Upper lobe of left lung (tissue), 6 donors: ENCODE results near the gene RGS17. TPM values are rescaled to one million over a fixed set of nuclear protein-coding genes. Genes with fewer than 3 reads are reported as not detected.

Experiments
- ATAC-seq, 2 donors: fragments of 200-7000 bp; cut with Tn5 transposase; one replicate each; pipeline ENCODE4 v1.9.1; 2022; ENCODE audit warnings: mild to moderate bottlenecking in 2 of 2, moderate library complexity in 2 of 2; ENCODE audit not compliant: low FRiP score in 2 of 2
- DNase-seq, 2 donors: peaks; one replicate each; pipeline ENCODE4 v3.0.0-alpha.2; 2019 to 2020
- H3K27ac ChIP-seq, 4 donors: fragments of 200-600 bp; sonication (generic); one replicate each; pipeline ENCODE4 v1.5.1; 2016 to 2019
- H3K27me3 ChIP-seq, 4 donors: fragments of 200-600 bp; sonication (generic); one replicate each; pipeline ENCODE4 v1.5.1; 2017 to 2019
- H3K36me3 ChIP-seq, 4 donors: fragments of 200-600 bp; sonication (generic); one replicate each; pipeline ENCODE4 v1.5.1; 2016 to 2019
- H3K4me1 ChIP-seq, 4 donors: fragments of 200-600 bp; sonication (generic); one replicate each; pipeline ENCODE4 v1.5.1; 2018 to 2019
- H3K4me3 ChIP-seq, 4 donors: fragments of 200-600 bp; sonication (generic); one replicate each; pipeline ENCODE4 v1.5.1; 2017 to 2019; ENCODE audit warnings: mild to moderate bottlenecking in 2 of 4, moderate library complexity in 1 of 4
- H3K9me3 ChIP-seq, 4 donors: fragments of 200-600 bp; sonication (generic); one replicate each; pipeline ENCODE4 v1.5.1; 2018 to 2019
- EP300 ChIP-seq, 4 donors: sonication (generic); formaldehyde crosslinking; IDR thresholded peaks; one replicate each; pipeline ENCODE4 v1.5.1; 2017; ENCODE audit warnings: antibody characterized with exemption in 4 of 4, control low read depth in 2 of 4
- POLR2A ChIP-seq, 4 donors: fragments of 450-650 bp; IDR thresholded peaks; one replicate each; pipeline ENCODE4 v1.5.1; 2016 to 2017; ENCODE audit warnings: antibody characterized with exemption in 4 of 4, mild to moderate bottlenecking in 2 of 4
- POLR2AphosphoS5 ChIP-seq, 2 donors: sonication (generic); formaldehyde crosslinking; IDR thresholded peaks; one replicate each; pipeline ENCODE4 v1.5.1; 2017; ENCODE audit warnings: antibody characterized with exemption in 2 of 2
- WGBS, 2 donors: methylation state at CpG; one replicate each; pipeline ENCODE4 v1.1.5; 2017 to 2018; 5-methylcytosine and 5-hydroxymethylcytosine counted together
- total RNA-seq, 6 donors: library from RNA; depleted of rRNA in 4 of 6; stranded (reverse); fragments of >200 nt in 4 of 6; gene quantifications; one replicate each; pipeline versions ENCODE4 v1.1.0 to v1.2.1, GENCODE V29; 2016 to 2021
- TF ChIP-seq, protein P1 (sequence below), 6 experiments: fragments of 450-650 bp in 4 of 6; fragments of 200-600 bp in 2 of 6; sonication (generic) in 2 of 6; IDR thresholded peaks; one replicate each; pipeline ENCODE4 v1.5.1; 2016 to 2019; ENCODE audit warnings: antibody characterized with exemption in 6 of 6
- donor health status: DM: no; HTN: no; CAD: no; lungs with moderate emphysema.
- donor health status: DM: no; HTN: yes; CAD: no; lungs with severe emphysema.

The RGS17 gene
- total RNA-seq, 6 donors from 2014 or later, result 0.15 to 0.49 (median 0.28) TPM; not detected in 2

DNA sequence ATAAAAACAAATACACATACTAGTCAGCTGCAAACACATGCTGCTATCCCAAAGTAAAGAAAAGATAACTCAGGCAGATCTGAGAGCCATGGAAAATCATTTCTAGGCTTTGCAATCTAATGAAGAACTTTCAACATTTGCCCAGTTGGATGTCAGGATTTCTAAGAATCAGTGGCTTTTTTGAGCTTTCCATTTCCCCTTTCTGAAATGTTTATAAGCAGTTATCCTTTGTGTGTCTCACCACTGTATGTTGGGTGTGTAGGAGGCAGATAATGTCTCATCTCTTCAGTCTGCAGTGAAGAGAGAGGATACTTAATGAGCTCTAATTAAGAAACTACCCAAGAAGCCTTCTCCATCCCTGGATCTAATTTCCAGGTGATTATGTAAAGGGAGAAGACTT is 43.6 kb downstream of the RGS17 start:
- no peaks in the 10 kb centered on the region for H3K9me3 ChIP-seq
- no peak for TF ChIP-seq POLR2A (IDR thresholded peaks at IDR 0.05)
- no peak for TF ChIP-seq POLR2AphosphoS5 (IDR thresholded peaks at IDR 0.05)
- no peaks in the 10 kb centered on the region for H3K36me3 ChIP-seq
- H3K4me1 ChIP-seq, result no peaks in the 10 kb centered on the region
- H3K27ac ChIP-seq, result no peak overlapping the region
- no peaks in the 10 kb centered on the region for H3K27me3 ChIP-seq
- no peak for ATAC-seq
- no peak for DNase-seq
- no peak overlapping the region for H3K4me3 ChIP-seq

DNA sequence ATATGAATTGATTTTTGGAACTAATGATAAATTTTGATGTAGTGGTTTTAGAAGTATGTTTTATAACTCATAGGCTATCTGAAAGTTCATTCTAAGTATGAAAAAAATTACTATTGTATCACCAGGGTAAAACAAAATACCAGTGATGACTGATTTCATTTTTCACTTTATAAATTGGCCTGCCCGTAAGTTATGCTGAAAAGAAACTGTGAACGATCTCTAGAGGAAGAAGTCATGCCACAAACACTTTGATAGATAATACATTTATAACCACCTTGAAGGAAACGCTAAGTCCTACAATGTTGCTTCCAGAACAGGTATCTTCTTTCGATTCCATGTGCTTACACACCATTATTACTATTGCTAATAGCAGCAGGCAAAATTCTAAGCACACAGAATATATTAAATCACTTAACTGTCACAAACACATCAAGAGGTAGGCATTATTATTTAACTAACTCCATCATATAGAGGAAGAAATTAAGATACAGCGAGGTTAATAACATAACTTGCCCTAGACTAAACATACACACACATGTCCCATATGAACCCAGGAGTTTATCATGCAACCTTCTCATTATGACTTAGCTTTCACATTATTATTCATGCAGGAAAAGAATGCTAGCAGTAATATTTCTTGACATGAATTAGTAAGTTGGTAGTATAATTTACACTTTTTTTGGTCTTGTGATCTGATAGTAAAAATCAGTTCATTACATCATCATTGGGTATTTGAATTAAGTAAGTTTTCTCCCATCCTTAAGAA is 44.7 kb downstream of the RGS17 start:
- Histone ChIP-seq H3K9me3 (no peaks in the 10 kb centered on the region), H3K27me3 (no peaks in the 10 kb centered on the region), H3K4me1 (no peaks in the 10 kb centered on the region), H3K27ac (no peak overlapping the region), H3K36me3 (no peaks in the 10 kb centered on the region), H3K4me3 (no peak overlapping the region)
- DNase-seq, result no peak
- no peak for ATAC-seq
- WGBS, 2 donors, result 86 to 88% methylated on average over 5 of the region's 5 CpGs
- TF ChIP-seq, protein P1, sequence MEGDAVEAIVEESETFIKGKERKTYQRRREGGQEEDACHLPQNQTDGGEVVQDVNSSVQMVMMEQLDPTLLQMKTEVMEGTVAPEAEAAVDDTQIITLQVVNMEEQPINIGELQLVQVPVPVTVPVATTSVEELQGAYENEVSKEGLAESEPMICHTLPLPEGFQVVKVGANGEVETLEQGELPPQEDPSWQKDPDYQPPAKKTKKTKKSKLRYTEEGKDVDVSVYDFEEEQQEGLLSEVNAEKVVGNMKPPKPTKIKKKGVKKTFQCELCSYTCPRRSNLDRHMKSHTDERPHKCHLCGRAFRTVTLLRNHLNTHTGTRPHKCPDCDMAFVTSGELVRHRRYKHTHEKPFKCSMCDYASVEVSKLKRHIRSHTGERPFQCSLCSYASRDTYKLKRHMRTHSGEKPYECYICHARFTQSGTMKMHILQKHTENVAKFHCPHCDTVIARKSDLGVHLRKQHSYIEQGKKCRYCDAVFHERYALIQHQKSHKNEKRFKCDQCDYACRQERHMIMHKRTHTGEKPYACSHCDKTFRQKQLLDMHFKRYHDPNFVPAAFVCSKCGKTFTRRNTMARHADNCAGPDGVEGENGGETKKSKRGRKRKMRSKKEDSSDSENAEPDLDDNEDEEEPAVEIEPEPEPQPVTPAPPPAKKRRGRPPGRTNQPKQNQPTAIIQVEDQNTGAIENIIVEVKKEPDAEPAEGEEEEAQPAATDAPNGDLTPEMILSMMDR (IDR thresholded peaks at IDR 0.05), result no peak
- TF ChIP-seq POLR2A (IDR thresholded peaks at IDR 0.05) (no peak), EP300 (IDR thresholded peaks at IDR 0.05) (no peak), POLR2AphosphoS5 (IDR thresholded peaks at IDR 0.05) (no peak)

DNA sequence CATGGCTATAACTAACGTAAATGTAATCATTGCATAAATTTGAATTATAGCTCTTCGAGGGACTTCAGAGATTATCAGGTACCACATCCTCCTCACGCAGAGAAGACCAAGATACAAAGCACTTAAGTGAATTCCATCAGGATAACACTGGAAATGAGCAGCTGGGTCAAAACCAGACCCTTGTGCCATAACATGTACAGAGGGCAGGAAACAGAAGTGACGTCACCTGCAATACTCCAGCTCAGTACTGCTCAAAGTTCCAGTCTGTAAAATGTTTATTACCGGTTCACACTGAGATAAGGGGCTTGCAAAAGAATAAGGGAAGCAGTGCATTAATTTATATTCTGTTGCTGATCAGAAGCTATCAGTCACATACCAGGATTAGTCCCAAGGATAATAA is 45.8 kb downstream of the RGS17 start:
- Histone ChIP-seq H3K27ac (no peak overlapping the region), H3K4me1 (no peaks in the 10 kb centered on the region), H3K36me3 (no peaks in the 10 kb centered on the region), H3K27me3 (no peaks in the 10 kb centered on the region), H3K9me3 (no peaks in the 10 kb centered on the region), H3K4me3 (no peak overlapping the region)
- TF ChIP-seq, protein P1 (IDR thresholded peaks at IDR 0.05), result no peak
- no peak for TF ChIP-seq POLR2A (IDR thresholded peaks at IDR 0.05)
- no peak for TF ChIP-seq POLR2AphosphoS5 (IDR thresholded peaks at IDR 0.05)
- TF ChIP-seq EP300 (IDR thresholded peaks at IDR 0.05), result no peak
- WGBS, 2 donors, result 68 to 69% methylated on average over 5 of the region's 5 CpGs
- ATAC-seq (no peak), DNase-seq (no peak)

DNA sequence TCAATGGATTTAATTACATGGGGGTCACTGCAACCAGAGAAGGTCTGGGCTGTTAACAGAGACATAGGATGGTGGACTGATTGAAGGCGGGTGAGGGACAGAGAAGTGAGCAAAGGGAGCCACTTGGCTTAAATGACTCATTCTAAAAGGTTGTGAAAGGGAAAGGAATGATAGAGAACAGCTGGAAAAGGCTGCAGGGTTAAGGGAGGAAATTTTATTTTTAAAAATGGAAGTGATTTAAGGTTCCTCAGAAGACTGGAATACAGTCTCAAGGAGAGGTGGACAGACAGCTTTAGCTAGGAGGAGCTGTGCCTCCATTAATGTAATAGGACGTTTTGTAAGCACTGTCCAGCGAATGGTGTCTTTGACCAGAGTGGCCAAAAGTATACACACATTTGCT is 46.7 kb downstream of the RGS17 start:
- no peak overlapping the region for H3K4me3 ChIP-seq
- TF ChIP-seq POLR2AphosphoS5 (IDR thresholded peaks at IDR 0.05) (no peak), POLR2A (IDR thresholded peaks at IDR 0.05) (no peak), EP300 (IDR thresholded peaks at IDR 0.05) (no peak)
- TF ChIP-seq, protein P1 (IDR thresholded peaks at IDR 0.05), result no peak
- no peaks in the 10 kb centered on the region for H3K36me3 ChIP-seq
- no peaks in the 10 kb centered on the region for H3K4me1 ChIP-seq
- no peak for ATAC-seq
- no peaks in the 10 kb centered on the region for H3K27me3 ChIP-seq
- no peaks in the 10 kb centered on the region for H3K9me3 ChIP-seq
- no peak overlapping the region for H3K27ac ChIP-seq
- 77 to 83% methylated on average over 3 of the region's 3 CpGs for WGBS, 2 donors
- no peak for DNase-seq

DNA sequence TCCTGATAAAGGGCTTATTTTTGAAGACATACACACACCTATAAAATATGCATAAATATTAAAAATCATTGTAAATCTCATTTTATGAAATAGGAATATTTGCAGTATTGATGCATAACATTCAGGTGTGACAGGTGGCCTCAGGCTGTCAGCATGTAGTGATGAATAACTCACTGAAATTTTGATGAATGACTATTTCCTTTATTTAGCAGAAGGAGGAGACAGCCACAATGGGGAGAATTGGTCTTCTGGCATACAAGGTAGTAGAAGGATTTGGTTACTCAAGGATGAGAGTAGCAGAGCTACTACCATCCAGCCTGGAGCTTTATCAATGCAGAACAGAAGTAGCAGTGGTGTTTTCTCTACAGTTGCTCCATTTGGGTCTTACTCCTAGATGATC is 47.2 kb downstream of the RGS17 start:
- no peak for TF ChIP-seq POLR2AphosphoS5 (IDR thresholded peaks at IDR 0.05)
- no peak for TF ChIP-seq POLR2A (IDR thresholded peaks at IDR 0.05)
- TF ChIP-seq, protein P1 (IDR thresholded peaks at IDR 0.05), result no peak
- no peak for TF ChIP-seq EP300 (IDR thresholded peaks at IDR 0.05)
- ATAC-seq (no peak), DNase-seq (no peak)
- Histone ChIP-seq H3K27ac (no peak overlapping the region), H3K4me1 (no peaks in the 10 kb centered on the region), H3K27me3 (no peaks in the 10 kb centered on the region), H3K9me3 (no peaks in the 10 kb centered on the region), H3K36me3 (no peaks in the 10 kb centered on the region), H3K4me3 (no peak overlapping the region)
